Astrocyte (in vitro differentiated cells and primary cell): Measurements from ENCODE around the gene IER5L. TPM values are rescaled to one million over a fixed set of nuclear protein-coding genes. Genes with fewer than 3 reads are reported as not detected.

ENCODE experiments used
- DNase-seq: peaks from one replicate; pipeline ENCODE4 v3.0.0-alpha.2; 2010; ENCODE audit warnings: low read depth
- FAIRE-seq: peaks from 2 replicates; lab custom pipeline; 2011; peaks lifted over from hg19 to GRCh38; lab: Jason Lieb, UNC
- H2AFZ ChIP-seq: 2 replicates; pipeline ENCODE4 v1.6.0; 2012; ENCODE audit warnings: low read depth, low read length, inconsistent platforms
- H3K27ac ChIP-seq: 2 replicates; pipeline ENCODE4 v1.5.1; 2011; ENCODE audit warnings: low read depth, low read length, inconsistent platforms
- H3K27me3 ChIP-seq: 2 replicates; pipeline ENCODE4 v1.6.0; 2011; ENCODE audit warnings: low read length, inconsistent platforms; ENCODE audit not compliant: insufficient read depth
- H3K36me3 ChIP-seq: 2 replicates; pipeline ENCODE4 v1.5.1; 2011; ENCODE audit warnings: low read length, inconsistent platforms; ENCODE audit not compliant: insufficient read depth
- H3K4me1 ChIP-seq: 2 replicates; pipeline ENCODE4 v1.5.1; 2011; ENCODE audit warnings: low read length, inconsistent platforms; ENCODE audit not compliant: insufficient read depth
- H3K4me2 ChIP-seq: 2 replicates; pipeline ENCODE4 v1.6.0; 2012; ENCODE audit warnings: low read length, inconsistent platforms
- H3K4me3 ChIP-seq: 2 replicates; pipeline ENCODE4 v1.5.1; 2011; ENCODE audit warnings: low read depth, mild to moderate bottlenecking, low read length, inconsistent platforms; ENCODE audit not compliant: insufficient read depth
- H3K79me2 ChIP-seq: 2 replicates; pipeline ENCODE4 v1.6.0; 2012; ENCODE audit warnings: mild to moderate bottlenecking, low read length, inconsistent platforms; ENCODE audit not compliant: insufficient read depth
- H3K9ac ChIP-seq: 2 replicates; pipeline ENCODE4 v1.6.0; 2012; ENCODE audit warnings: mild to moderate bottlenecking, low read length, inconsistent platforms
- H3K9me3 ChIP-seq: 2 replicates; pipeline ENCODE4 v1.5.1; 2012; ENCODE audit warnings: low read depth, mild to moderate bottlenecking, low read length, inconsistent platforms; ENCODE audit not compliant: insufficient read depth
- H4K20me1 ChIP-seq: 2 replicates; pipeline ENCODE4 v1.6.0; 2012; ENCODE audit warnings: low read length, inconsistent platforms; ENCODE audit not compliant: insufficient read depth
- H3K27ac Mint-ChIP-seq: one replicate; pipeline ENCODE4 v1.8.0; 2021; ENCODE audit warnings: mild to moderate bottlenecking, mixed read lengths; ENCODE audit not compliant: unreplicated experiment
- H3K27me3 Mint-ChIP-seq: one replicate; pipeline ENCODE4 v1.8.0; 2021; ENCODE audit warnings: low read depth, mixed read lengths; ENCODE audit not compliant: unreplicated experiment
- H3K36me3 Mint-ChIP-seq: one replicate; pipeline ENCODE4 v1.8.0; 2021; ENCODE audit warnings: low read depth, mixed read lengths; ENCODE audit not compliant: unreplicated experiment
- H3K4me1 Mint-ChIP-seq: one replicate; pipeline ENCODE4 v1.8.0; 2021; ENCODE audit warnings: low read depth, mixed read lengths; ENCODE audit not compliant: unreplicated experiment
- H3K4me3 Mint-ChIP-seq: one replicate; pipeline ENCODE4 v1.8.0; 2021; ENCODE audit warnings: mild to moderate bottlenecking, moderate library complexity, mixed read lengths; ENCODE audit not compliant: unreplicated experiment
- H3K9me3 Mint-ChIP-seq: one replicate; pipeline ENCODE4 v1.8.0; 2021; ENCODE audit warnings: mild to moderate bottlenecking, mixed read lengths; ENCODE audit not compliant: unreplicated experiment
- EZH2 ChIP-seq: IDR thresholded peaks from 2 replicates; pipeline ENCODE4 v1.6.1; 2012; ENCODE audit warnings: mild to moderate bottlenecking, low read length, inconsistent platforms; ENCODE audit not compliant: insufficient read depth
- total RNA-seq: library from RNA; stranded (reverse); gene quantifications from 2 replicates; pipeline ENCODE4 v1.2.1, GENCODE V29; 2021
- TF ChIP-seq, protein P1 (sequence below): IDR thresholded peaks from 2 replicates; pipeline ENCODE4 v1.5.1; 2011; ENCODE audit warnings: low read depth, mild to moderate bottlenecking, inconsistent platforms, low read length, moderate library complexity; ENCODE audit not compliant: insufficient read depth

Gene IER5L
- total RNA-seq, 1 donor from 2014 or later = 47.0 TPM

DNA sequence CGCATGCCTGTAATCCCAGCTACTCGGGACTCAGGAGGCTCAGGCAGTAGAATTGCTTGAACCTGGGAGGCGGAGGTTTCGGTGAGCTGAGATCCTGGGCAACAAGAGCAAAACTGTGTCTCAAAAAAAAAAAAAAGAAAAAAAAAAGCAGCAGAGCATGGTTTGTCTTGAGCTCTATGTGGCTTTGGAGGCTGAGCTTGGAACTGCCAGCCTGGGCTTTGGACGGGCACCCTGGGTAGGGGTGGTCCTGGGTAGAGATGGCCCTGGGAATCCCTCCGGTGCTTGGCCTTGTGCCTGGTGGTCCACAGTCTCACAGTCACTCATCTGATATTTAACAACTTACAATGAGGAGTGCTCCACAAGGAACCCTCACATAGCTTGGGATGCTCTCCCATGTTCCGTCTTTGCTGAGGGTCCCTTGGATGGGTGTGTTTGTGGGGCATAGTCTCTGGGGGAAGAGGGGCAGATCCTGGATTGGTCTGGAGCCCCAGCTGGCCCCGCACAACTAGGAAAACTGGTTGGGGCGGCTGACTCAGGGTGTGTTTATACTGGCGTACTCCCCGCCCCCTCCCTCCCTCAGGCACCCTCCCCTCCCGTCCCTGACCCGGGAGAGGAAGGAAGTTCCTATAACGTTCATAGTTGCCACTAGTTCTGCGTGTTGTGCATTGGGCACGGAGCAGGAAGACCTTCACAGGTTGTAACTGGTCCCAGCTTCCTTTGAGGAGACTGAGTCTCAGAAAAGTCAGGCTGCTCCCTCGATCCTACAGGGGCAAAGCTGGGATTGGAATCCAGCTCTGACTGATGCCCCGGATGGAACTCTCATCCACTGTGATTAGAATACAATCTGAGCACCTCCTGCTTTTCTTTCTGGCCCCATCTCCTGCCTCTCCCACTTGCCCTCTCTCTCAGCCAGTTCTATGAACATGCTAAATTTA lies 11.2 kb downstream of the IER5L start:
- peak overlapping the region; percentile 98 for H3K27ac Mint-ChIP-seq

DNA sequence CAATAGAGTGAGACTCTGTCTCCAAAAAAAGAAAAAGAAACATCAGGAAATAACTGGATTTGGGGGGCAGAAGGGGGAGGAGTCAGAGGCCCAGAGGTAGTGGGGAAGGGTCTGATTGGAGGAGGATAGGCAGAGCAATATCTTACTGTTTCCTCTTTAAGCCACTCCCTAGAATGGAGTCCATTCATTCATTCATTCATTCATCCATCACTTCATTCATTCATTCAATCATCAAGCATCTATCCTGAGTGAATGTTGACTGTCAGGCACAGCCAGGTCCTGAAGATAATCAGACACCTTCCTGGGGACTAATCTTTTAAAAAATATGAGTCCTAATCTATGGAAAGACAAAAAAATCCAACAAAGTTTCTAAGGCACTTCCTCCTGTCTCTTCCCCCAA lies 12.9 kb downstream of the IER5L start:
- Histone ChIP-seq H3K9me3 (peaks cover 3% of the 10 kb centered on the region), H3K79me2 (no peaks in the 10 kb centered on the region), H3K27ac (no peak overlapping the region), H3K4me1 (peaks cover 29% of the 10 kb centered on the region), H3K27me3 (no peaks in the 10 kb centered on the region), H4K20me1 (no peaks in the 10 kb centered on the region), H3K4me2 (no peak overlapping the region), H3K36me3 (no peaks in the 10 kb centered on the region), H3K4me3 (no peak overlapping the region), H2AFZ (no peak overlapping the region), H3K9ac (no peak overlapping the region)
- TF ChIP-seq, protein P1, sequence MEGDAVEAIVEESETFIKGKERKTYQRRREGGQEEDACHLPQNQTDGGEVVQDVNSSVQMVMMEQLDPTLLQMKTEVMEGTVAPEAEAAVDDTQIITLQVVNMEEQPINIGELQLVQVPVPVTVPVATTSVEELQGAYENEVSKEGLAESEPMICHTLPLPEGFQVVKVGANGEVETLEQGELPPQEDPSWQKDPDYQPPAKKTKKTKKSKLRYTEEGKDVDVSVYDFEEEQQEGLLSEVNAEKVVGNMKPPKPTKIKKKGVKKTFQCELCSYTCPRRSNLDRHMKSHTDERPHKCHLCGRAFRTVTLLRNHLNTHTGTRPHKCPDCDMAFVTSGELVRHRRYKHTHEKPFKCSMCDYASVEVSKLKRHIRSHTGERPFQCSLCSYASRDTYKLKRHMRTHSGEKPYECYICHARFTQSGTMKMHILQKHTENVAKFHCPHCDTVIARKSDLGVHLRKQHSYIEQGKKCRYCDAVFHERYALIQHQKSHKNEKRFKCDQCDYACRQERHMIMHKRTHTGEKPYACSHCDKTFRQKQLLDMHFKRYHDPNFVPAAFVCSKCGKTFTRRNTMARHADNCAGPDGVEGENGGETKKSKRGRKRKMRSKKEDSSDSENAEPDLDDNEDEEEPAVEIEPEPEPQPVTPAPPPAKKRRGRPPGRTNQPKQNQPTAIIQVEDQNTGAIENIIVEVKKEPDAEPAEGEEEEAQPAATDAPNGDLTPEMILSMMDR = no peak
- no peak for TF ChIP-seq EZH2
- H3K27ac Mint-ChIP-seq = no peak overlapping the region
- peaks cover 16% of the 10 kb centered on the region for H3K36me3 Mint-ChIP-seq
- peaks cover 12% of the 10 kb centered on the region for H3K9me3 Mint-ChIP-seq
- no peak overlapping the region for H3K4me3 Mint-ChIP-seq
- no peak for DNase-seq
- FAIRE-seq = no peak
- peaks cover 30% of the 10 kb centered on the region for H3K4me1 Mint-ChIP-seq
- no peaks in the 10 kb centered on the region for H3K27me3 Mint-ChIP-seq

More for the DNA sequence above, 11.2 kb downstream of the IER5L start:
- Histone ChIP-seq H3K9me3 (no peaks in the 10 kb centered on the region), H3K36me3 (no peaks in the 10 kb centered on the region), H2AFZ (peak overlapping the region; percentile 23), H3K79me2 (no peaks in the 10 kb centered on the region), H3K4me1 (peaks cover 32% of the 10 kb centered on the region), H3K9ac (peak overlapping the region; percentile 66), H4K20me1 (no peaks in the 10 kb centered on the region), H3K27me3 (no peaks in the 10 kb centered on the region), H3K4me2 (peak overlapping the region; percentile 78), H3K4me3 (no peak overlapping the region), H3K27ac (peak overlapping the region; percentile 88)
- Mint-ChIP-seq H3K27me3 (no peaks in the 10 kb centered on the region), H3K36me3 (peaks cover 8% of the 10 kb centered on the region), H3K4me1 (peaks cover 38% of the 10 kb centered on the region), H3K4me3 (peak overlapping the region; percentile 68), H3K9me3 (peaks cover 4% of the 10 kb centered on the region)
- TF ChIP-seq, protein P1 = no peak
- no peak for TF ChIP-seq EZH2
- DNase-seq = peak; percentile 67
- FAIRE-seq = no peak
